GM19463 (cell line): Measurements from ENCODE around the gene FBXO31.
"Not testable (repeated sequence)": the region's sequence is repeated elsewhere in the genome, so short reads cannot be mapped to it uniquely, and the experiment has no call there.

Experiments
- ATAC-seq: cut with Tn5 transposase; IDR thresholded peaks from one replicate; pipeline ENCODE4 v1.9.1; 2021; ENCODE audit warnings: mild to moderate bottlenecking, moderate library complexity; ENCODE audit not compliant: unreplicated experiment

Gene FBXO31

GRCh38 chr16:87365021-87365713, 18.4 kb downstream of the FBXO31 start:
- ATAC-seq: no peak

GRCh38 chr16:87363771-87364455, 19.7 kb downstream of the FBXO31 start:
- no peak for ATAC-seq

GRCh38 chr16:87362828-87363559, 20.6 kb downstream of the FBXO31 start:
- ATAC-seq: not testable (repeated sequence)

- no peak for ATAC-seq
Observed at GRCh38 chr16:87361916-87362619, 21.5 kb downstream of the FBXO31 start.

GRCh38 chr16:87360862-87361610, 22.5 kb downstream of the FBXO31 start:
- ATAC-seq: no peak

- ATAC-seq: no peak
Observed at GRCh38 chr16:87359121-87359520, 24.5 kb downstream of the FBXO31 start.

- no peak for ATAC-seq
Observed at GRCh38 chr16:87358696-87359095, 24.9 kb downstream of the FBXO31 start.

GRCh38 chr16:87358250-87358649, 25.3 kb downstream of the FBXO31 start:
- no peak for ATAC-seq

GRCh38 chr16:87356491-87356853, 27.1 kb downstream of the FBXO31 start:
- ATAC-seq: no peak

- ATAC-seq: no peak
Observed at GRCh38 chr16:87353613-87354012, 30.0 kb downstream of the FBXO31 start.

GRCh38 chr16:87352818-87353217, 30.8 kb downstream of the FBXO31 start:
- no peak for ATAC-seq

- ATAC-seq: no peak
Observed at GRCh38 chr16:87351320-87351698, 32.3 kb downstream of the FBXO31 start.

GRCh38 chr16:87350681-87351319, 32.8 kb downstream of the FBXO31 start:
- ATAC-seq: no peak

- ATAC-seq: no peak
Observed at GRCh38 chr16:87350031-87350430, 33.5 kb downstream of the FBXO31 start.

- no peak for ATAC-seq
Observed at GRCh38 chr16:87348616-87349157, 34.9 kb downstream of the FBXO31 start.

GRCh38 chr16:87347932-87348615, 35.5 kb downstream of the FBXO31 start:
- no peak for ATAC-seq

GRCh38 chr16:87346517-87347060, 37.0 kb downstream of the FBXO31 start:
- ATAC-seq: no peak

GRCh38 chr16:87345726-87346424, 37.7 kb downstream of the FBXO31 start:
- ATAC-seq: no peak
